K562 (cell line): Measurements from ENCODE around the gene FSTL4. TPM values are rescaled to one million over a fixed set of nuclear protein-coding genes. Genes with fewer than 3 reads are reported as not detected.

ENCODE experiments used
- ATAC-seq: fragments of 200-7000 bp; cut with Tn5 transposase; 3 replicates; pipeline ENCODE4 v1.9.1; 2020; ENCODE audit warnings: moderate library complexity
- BruUV-seq: library from RNA; stranded (reverse); fragments of 400-500 nt; replicated peaks from 2 replicates; lab custom pipeline; 2021; lab: Mats Ljungman, UMichigan
- CTCF ChIA-PET: fragments of 300-600 bp; formaldehyde crosslinking; extraction: SDS; loops from one replicate; lab custom pipeline; 2021; ENCODE audit warnings: low intra/inter-chr PET ratio; lab: Yijun Ruan, JAX
- POLR2A ChIA-PET: fragments of 300-600, 350-650 bp; sonication (Branson Sonifier 250); formaldehyde crosslinking; extraction: SDS; loops from one replicate; lab custom pipeline; 2021; ENCODE audit warnings: antibody characterized with exemption, inconsistent platforms; lab: Yijun Ruan, JAX
- DNase-seq, 4 experiments: peaks; one replicate each; pipeline versions ENCODE4 v3.0.0 to v3.0.0-alpha.2; 2011 to 2018; ENCODE audit warnings: low spot score in 3 of 4, mixed read lengths in 3 of 4; ENCODE audit errors: extremely low read depth in 1 of 4
- FAIRE-seq: peaks from 2 replicates; lab custom pipeline; 2011; peaks lifted over from hg19 to GRCh38; lab: Jason Lieb, UNC
- H2AFZ ChIP-seq: 2 replicates; pipeline ENCODE4 v1.6.0; 2011; ENCODE audit warnings: low read depth, low read length, control low read depth, inconsistent platforms
- H3K27ac ChIP-seq: fragments of 200-600 bp; 3 replicates; pipeline ENCODE4 v1.8.0; 2011; ENCODE audit warnings: low read depth, mild to moderate bottlenecking, control low read depth, inconsistent platforms, low read length, moderate library complexity, mixed read lengths; ENCODE audit errors: extremely low read depth
- H3K27me3 ChIP-seq, 2 experiments: fragments of 300-600 bp in 1 of 2; 2 replicates in 1 of 2; 3 replicates in 1 of 2; pipeline versions ENCODE4 v1.6.0 to v1.8.0; 2011; ENCODE audit warnings: inconsistent platforms in 2 of 2, low read length in 2 of 2, mild to moderate bottlenecking in 1 of 2, mixed read lengths in 1 of 2, moderate library complexity in 1 of 2; ENCODE audit not compliant: control insufficient read depth in 2 of 2, insufficient read depth in 2 of 2
- H3K36me3 ChIP-seq: fragments of 300-600 bp; 3 replicates; pipeline ENCODE4 v1.8.0; 2011; ENCODE audit warnings: mild to moderate bottlenecking, low read length, inconsistent platforms; ENCODE audit not compliant: control insufficient read depth, insufficient read depth
- H3K4me1 ChIP-seq, 2 experiments: fragments of 200-600 bp in 1 of 2; replicated peaks in 1 of 2; 2 replicates in 1 of 2; 3 replicates in 1 of 2; pipeline versions ENCODE4 v1.5.1 to v1.8.0; 2011; ENCODE audit warnings: inconsistent platforms in 2 of 2, low read length in 2 of 2, mild to moderate bottlenecking in 1 of 2, mixed read lengths in 1 of 2, moderate library complexity in 1 of 2; ENCODE audit not compliant: control insufficient read depth in 2 of 2, insufficient read depth in 2 of 2
- H3K4me2 ChIP-seq: 2 replicates; pipeline ENCODE4 v1.6.1; 2011; ENCODE audit warnings: low read length, control low read depth, inconsistent platforms, mixed read lengths; ENCODE audit not compliant: insufficient read depth
- H3K4me3 ChIP-seq: fragments of 200-600 bp; sonication (generic), shearing (Covaris generic); 2 replicates; pipeline ENCODE4 v1.5.1; 2016; ENCODE audit warnings: control low read depth, inconsistent platforms
- H3K79me2 ChIP-seq: fragments of 200-600 bp; 3 replicates; pipeline ENCODE4 v1.8.0; 2011; ENCODE audit warnings: low read length, inconsistent platforms; ENCODE audit not compliant: control insufficient read depth, insufficient read depth
- H3K9ac ChIP-seq, 2 experiments: 2 replicates each; pipeline versions ENCODE4 v1.6.0 to v1.6.1; 2011; ENCODE audit warnings: low read depth in 2 of 2, low read length in 2 of 2, control low read depth in 1 of 2, inconsistent platforms in 1 of 2, mild to moderate bottlenecking in 1 of 2, mixed read lengths in 1 of 2; ENCODE audit not compliant: insufficient read depth in 1 of 2
- H3K9me1 ChIP-seq: one replicate; pipeline ENCODE4 v1.6.0; 2011; ENCODE audit warnings: inconsistent platforms, mild to moderate bottlenecking, low read length, moderate library complexity; ENCODE audit not compliant: control insufficient read depth, insufficient read depth
- H3K9me3 ChIP-seq: replicated peaks from 2 replicates; pipeline ENCODE4 v1.5.1; 2011; ENCODE audit warnings: low read depth, low read length, inconsistent platforms; ENCODE audit not compliant: control insufficient read depth, insufficient read depth
- H4K20me1 ChIP-seq: replicated peaks from 2 replicates; pipeline ENCODE4 v1.6.1; 2011; ENCODE audit warnings: low read length, inconsistent platforms, mixed read lengths; ENCODE audit not compliant: control insufficient read depth, insufficient read depth
- HMG20A ChIP-seq: fragments of 450-650 bp; formaldehyde crosslinking; conservative IDR thresholded peaks from 2 replicates; pipeline ENCODE4 v1.4.0; 2020; ENCODE audit warnings: mild to moderate bottlenecking, mixed read lengths
- IRF9 ChIP-seq: fragments of 450-650 bp; IDR thresholded peaks from 2 replicates; pipeline ENCODE4 v1.6.1; 2016; ENCODE audit warnings: missing biosample characterization, missing genetic modification characterization
- STAT5B ChIP-seq: fragments of 250-450 bp; sonication (Bioruptor Pico); IDR thresholded peaks from 2 replicates; pipeline ENCODE4 v1.8.0; 2021; ENCODE audit warnings: mild to moderate bottlenecking, inconsistent platforms
- TAL1 ChIP-seq: fragments of 450-650 bp; IDR thresholded peaks from 2 replicates; pipeline ENCODE4 v1.6.1; 2016; ENCODE audit warnings: mild to moderate bottlenecking
- ZKSCAN1 ChIP-seq: fragments of 150-350 bp; IDR thresholded peaks from 2 replicates; pipeline ENCODE4 v1.6.1; 2016; ENCODE audit warnings: low read depth, low read length
- ZNF764 ChIP-seq: fragments of 250-450 bp; sonication (Bioruptor Pico); IDR thresholded peaks from 2 replicates; pipeline ENCODE4 v1.4.0; 2020; ENCODE audit warnings: low read depth, mild to moderate bottlenecking, moderate library complexity
- WGBS: fragments of 100-300 bp; shearing (Covaris generic); methylation state at CpG from one replicate; pipeline ENCODE4 v1.1.6; 2016; ENCODE audit warnings: low coverage, mixed read lengths; ENCODE audit not compliant: insufficient coverage; ENCODE audit errors: missing lambda C conversion rate; 5-methylcytosine and 5-hydroxymethylcytosine counted together
- in situ Hi-C: fragments of 300-500 bp; cut with MboI; formaldehyde crosslinking; loops from 4 replicates; pipeline ENCODE4 v1.15.0; 2018; ENCODE audit warnings: inconsistent platforms, mixed read lengths
- intact Hi-C: fragments of 100-400 bp; cut with micrococcal nuclease; formaldehyde crosslinking; loops from 2 replicates; pipeline ENCODE4 v1.14.2; 2022
- polyA plus RNA-seq, 8 experiments: library from polyadenylated mRNA; depleted of rRNA in 4 of 8; stranded (reverse) in 5 of 8; unstranded in 3 of 8; fragments of >200 nt; fragmentation: Nextera tagmentation in 2 of 8; fragmentation: Illumina TruSeq in 1 of 8; extraction: Ambion mirVana in 2 of 8; extraction: Trizol in 1 of 8; gene quantifications; 2 replicates each; pipeline versions ENCODE4 v1.2.1 to v1.2.3, GENCODE V29; 2011 to 2014; ENCODE audit warnings: inconsistent platforms in 1 of 8, missing spikeins in 1 of 8
- total RNA-seq, 7 experiments: library from RNA; depleted of rRNA in 6 of 7; stranded (reverse); fragments of >200 nt in 6 of 7; fragmentation: Illumina TruSeq in 2 of 7; extraction: Trizol in 2 of 7; gene quantifications; 2 replicates each; pipeline versions ENCODE4 v1.2.1 to v1.2.3, GENCODE V29; 2011 to 2021; ENCODE audit warnings: low replicate concordance in 1 of 7
- TF ChIP-seq, protein P1 (sequence below): fragments of 200-400 bp; formaldehyde crosslinking; IDR thresholded peaks from 2 replicates; pipeline ENCODE4 v1.6.1; 2017; ENCODE audit warnings: mild to moderate bottlenecking, low read depth, low read length, moderate library complexity
- TF ChIP-seq, protein P2 (sequence below), 2 experiments: fragments of 450-650 bp; formaldehyde crosslinking in 1 of 2; IDR thresholded peaks; 2 replicates each; pipeline versions ENCODE4 v1.4.0 to v1.6.1; 2014 to 2020; ENCODE audit warnings: mild to moderate bottlenecking in 2 of 2, borderline replicate concordance in 1 of 2, low read depth in 1 of 2

Gene FSTL4
- total and polyA plus RNA-seq, 9 of the 15 experiments (the other 6 are each of a cell fraction or from before 2014, with no cell fraction given), result 0.08 to 0.18 (median 0.10) TPM; not detected in 5

DNA sequence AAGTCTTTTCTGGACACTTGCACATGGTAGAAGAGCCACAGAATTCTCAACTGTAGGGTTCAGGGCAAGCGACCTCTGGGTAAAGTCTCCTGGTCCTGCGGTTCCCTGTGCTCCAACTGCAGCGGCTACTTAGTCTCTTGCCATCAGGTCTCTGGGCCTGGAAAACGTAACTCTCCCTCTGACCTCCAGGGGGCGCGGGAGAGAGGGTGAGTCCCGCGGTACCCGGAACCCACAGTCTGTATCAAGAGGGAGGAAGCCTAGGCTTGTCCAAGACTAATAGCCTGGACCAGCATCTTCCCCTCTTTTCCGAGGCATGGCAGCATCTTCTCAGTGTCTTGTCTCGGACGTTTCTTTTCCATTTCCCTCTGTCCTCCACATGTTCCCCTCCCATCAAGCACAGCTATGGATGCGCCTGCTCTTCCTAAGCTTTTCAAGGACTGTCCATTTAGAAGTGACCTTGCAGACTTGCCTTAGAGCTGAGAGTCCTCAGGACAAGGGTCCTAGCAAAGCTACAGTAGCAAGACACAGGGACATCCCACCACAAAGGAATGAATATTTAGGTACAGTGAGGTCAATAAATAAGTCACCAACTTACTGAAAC is 59.3 kb downstream of the FSTL4 start:
- FAIRE-seq (peak; percentile 76), ATAC-seq (peak; percentile 98), DNase-seq (peak; percentile 63 to 78 (median 72))
- peaks cover 5 to 15% of the 10 kb centered on the region in 2 experiments; a peak in 3 of 5 replicates for H3K27me3 ChIP-seq
- no peaks in the 10 kb centered on the region for H3K9me3 ChIP-seq
- H2AFZ ChIP-seq, result no peak overlapping the region
- CTCF ChIA-PET, result interaction anchor here (0.7 kb wide), 1 partner anchor 391 kb away, joined by 3 read pairs; no protein-coding TSS in a partner anchor
- in situ Hi-C loops, result no loop called here
- H3K9me1 ChIP-seq, result no peaks in the 10 kb centered on the region
- H3K4me2 ChIP-seq, result no peak overlapping the region
- H3K36me3 ChIP-seq, result no peaks in the 10 kb centered on the region
- WGBS, result 5% methylated on average over 12 of the region's 13 CpGs
- no peaks in the 10 kb centered on the region for H4K20me1 ChIP-seq
- intact Hi-C loops, result loop anchor here (1.0 to 5.0 kb wide), 2 partner anchors 314 to 391 kb away; no protein-coding TSS in a partner anchor
- no peaks in the 10 kb centered on the region for H3K4me1 ChIP-seq
- no TSS peak for BruUV-seq
- H3K4me3 ChIP-seq, result no peak overlapping the region
- no peaks in the 10 kb centered on the region for H3K79me2 ChIP-seq
- no peak overlapping the region for H3K9ac ChIP-seq
- no peak overlapping the region for H3K27ac ChIP-seq
- POLR2A ChIA-PET, result interaction anchor here (0.6 kb wide), 1 partner anchor 291 kb away, joined by 3 read pairs; no protein-coding TSS in a partner anchor
- TF ChIP-seq, protein P1, sequence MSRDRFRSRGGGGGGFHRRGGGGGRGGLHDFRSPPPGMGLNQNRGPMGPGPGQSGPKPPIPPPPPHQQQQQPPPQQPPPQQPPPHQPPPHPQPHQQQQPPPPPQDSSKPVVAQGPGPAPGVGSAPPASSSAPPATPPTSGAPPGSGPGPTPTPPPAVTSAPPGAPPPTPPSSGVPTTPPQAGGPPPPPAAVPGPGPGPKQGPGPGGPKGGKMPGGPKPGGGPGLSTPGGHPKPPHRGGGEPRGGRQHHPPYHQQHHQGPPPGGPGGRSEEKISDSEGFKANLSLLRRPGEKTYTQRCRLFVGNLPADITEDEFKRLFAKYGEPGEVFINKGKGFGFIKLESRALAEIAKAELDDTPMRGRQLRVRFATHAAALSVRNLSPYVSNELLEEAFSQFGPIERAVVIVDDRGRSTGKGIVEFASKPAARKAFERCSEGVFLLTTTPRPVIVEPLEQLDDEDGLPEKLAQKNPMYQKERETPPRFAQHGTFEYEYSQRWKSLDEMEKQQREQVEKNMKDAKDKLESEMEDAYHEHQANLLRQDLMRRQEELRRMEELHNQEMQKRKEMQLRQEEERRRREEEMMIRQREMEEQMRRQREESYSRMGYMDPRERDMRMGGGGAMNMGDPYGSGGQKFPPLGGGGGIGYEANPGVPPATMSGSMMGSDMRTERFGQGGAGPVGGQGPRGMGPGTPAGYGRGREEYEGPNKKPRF, result no peak
- TF ChIP-seq ZNF764 (CRISPR knock-in tag), result no peak
- TF ChIP-seq, protein P2, sequence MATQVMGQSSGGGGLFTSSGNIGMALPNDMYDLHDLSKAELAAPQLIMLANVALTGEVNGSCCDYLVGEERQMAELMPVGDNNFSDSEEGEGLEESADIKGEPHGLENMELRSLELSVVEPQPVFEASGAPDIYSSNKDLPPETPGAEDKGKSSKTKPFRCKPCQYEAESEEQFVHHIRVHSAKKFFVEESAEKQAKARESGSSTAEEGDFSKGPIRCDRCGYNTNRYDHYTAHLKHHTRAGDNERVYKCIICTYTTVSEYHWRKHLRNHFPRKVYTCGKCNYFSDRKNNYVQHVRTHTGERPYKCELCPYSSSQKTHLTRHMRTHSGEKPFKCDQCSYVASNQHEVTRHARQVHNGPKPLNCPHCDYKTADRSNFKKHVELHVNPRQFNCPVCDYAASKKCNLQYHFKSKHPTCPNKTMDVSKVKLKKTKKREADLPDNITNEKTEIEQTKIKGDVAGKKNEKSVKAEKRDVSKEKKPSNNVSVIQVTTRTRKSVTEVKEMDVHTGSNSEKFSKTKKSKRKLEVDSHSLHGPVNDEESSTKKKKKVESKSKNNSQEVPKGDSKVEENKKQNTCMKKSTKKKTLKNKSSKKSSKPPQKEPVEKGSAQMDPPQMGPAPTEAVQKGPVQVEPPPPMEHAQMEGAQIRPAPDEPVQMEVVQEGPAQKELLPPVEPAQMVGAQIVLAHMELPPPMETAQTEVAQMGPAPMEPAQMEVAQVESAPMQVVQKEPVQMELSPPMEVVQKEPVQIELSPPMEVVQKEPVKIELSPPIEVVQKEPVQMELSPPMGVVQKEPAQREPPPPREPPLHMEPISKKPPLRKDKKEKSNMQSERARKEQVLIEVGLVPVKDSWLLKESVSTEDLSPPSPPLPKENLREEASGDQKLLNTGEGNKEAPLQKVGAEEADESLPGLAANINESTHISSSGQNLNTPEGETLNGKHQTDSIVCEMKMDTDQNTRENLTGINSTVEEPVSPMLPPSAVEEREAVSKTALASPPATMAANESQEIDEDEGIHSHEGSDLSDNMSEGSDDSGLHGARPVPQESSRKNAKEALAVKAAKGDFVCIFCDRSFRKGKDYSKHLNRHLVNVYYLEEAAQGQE (IDR thresholded peaks at IDR 0.05; ENCODE audit: borderline replicate concordance), result peak; percentile 30; the same call in 1 of the 2 replicates
- TF ChIP-seq, protein P2 (CRISPR knock-in tag; IDR thresholded peaks at IDR 0.05; ENCODE audit: low read depth), result no peak
- TF ChIP-seq TAL1, result no peak
- TF ChIP-seq IRF9 (tag), result no peak
- no peak for TF ChIP-seq ZKSCAN1
- no peak for TF ChIP-seq HMG20A (CRISPR knock-in tag)
- TF ChIP-seq STAT5B (CRISPR knock-in tag), result no peak
